Neural cell (in vitro differentiated cells): ENCODE results near the gene B4GALNT3. TPM values are rescaled to one million over a fixed set of nuclear protein-coding genes. Genes with fewer than 3 reads are reported as not detected.

Experiments used
- H2AFZ ChIP-seq: fragments of 200-600, 300-800 bp; sonication (generic), shearing (Covaris generic); 2 replicates; pipeline ENCODE4 v1.6.0; 2014; ENCODE audit warnings: low read depth, mild to moderate bottlenecking, antibody characterized with exemption, low read length, moderate library complexity
- H3F3A ChIP-seq: fragments of 200-600 bp; shearing (Covaris generic); 2 replicates; pipeline ENCODE4 v1.6.1; 2016; ENCODE audit warnings: mild to moderate bottlenecking, moderate library complexity, mixed read lengths, antibody characterized with exemption, low read length; ENCODE audit not compliant: insufficient read depth, poor library complexity, severe bottlenecking
- H3K27ac ChIP-seq: fragments of 200-600, 300-800 bp; sonication (generic), shearing (Covaris generic); 2 replicates; pipeline ENCODE4 v1.5.1; 2014; ENCODE audit warnings: mild to moderate bottlenecking, low read length, moderate library complexity
- H3K27me3 ChIP-seq: fragments of 300-800, 200-600 bp; sonication (generic), shearing (Covaris generic); 2 replicates; pipeline ENCODE4 v1.6.0; 2014; ENCODE audit warnings: mild to moderate bottlenecking, low read depth, low read length, moderate library complexity; ENCODE audit not compliant: insufficient read depth
- H3K36me3 ChIP-seq: fragments of 300-800, 200-600 bp; sonication (generic), shearing (Covaris generic); 2 replicates; pipeline ENCODE4 v1.5.1; 2014; ENCODE audit warnings: mild to moderate bottlenecking, antibody characterized with exemption, low read length, moderate library complexity; ENCODE audit not compliant: insufficient read depth
- H3K4me2 ChIP-seq: fragments of 300-800, 200-600 bp; sonication (generic), shearing (Covaris generic); 2 replicates; pipeline ENCODE4 v1.6.0; 2014; ENCODE audit warnings: mild to moderate bottlenecking, low read length
- H3K4me3 ChIP-seq: fragments of 300-800, 200-600 bp; sonication (generic), shearing (Covaris generic); 2 replicates; pipeline ENCODE4 v1.5.1; 2014; ENCODE audit warnings: mild to moderate bottlenecking, low read length, moderate library complexity
- H3K79me2 ChIP-seq: fragments of 200-600 bp; shearing (Covaris generic); replicated peaks from 2 replicates; pipeline ENCODE4 v1.6.0; 2014; ENCODE audit warnings: mild to moderate bottlenecking, low read length, moderate library complexity; ENCODE audit not compliant: insufficient read depth
- H3K9ac ChIP-seq: fragments of 300-800, 200-600 bp; sonication (generic), shearing (Covaris generic); 2 replicates; pipeline ENCODE4 v1.6.1; 2016; ENCODE audit warnings: mild to moderate bottlenecking, low read length, mixed read lengths
- H3K9me2 ChIP-seq: fragments of 200-600 bp; shearing (Covaris generic); 2 replicates; pipeline ENCODE4 v1.6.1; 2016; ENCODE audit warnings: mild to moderate bottlenecking, low read length, mixed read lengths; ENCODE audit not compliant: insufficient read depth
- H3K9me3 ChIP-seq: fragments of 200-600, 300-800 bp; sonication (generic), shearing (Covaris generic); 2 replicates; pipeline ENCODE4 v1.6.1; 2016; ENCODE audit warnings: mild to moderate bottlenecking, mixed run types, low read length, moderate library complexity, mixed read lengths
- H4K20me1 ChIP-seq: fragments of 200-600 bp; shearing (Covaris generic); 2 replicates; pipeline ENCODE4 v1.6.1; 2016; ENCODE audit warnings: mild to moderate bottlenecking, mixed run types; ENCODE audit not compliant: insufficient read depth
- CTCF ChIP-seq: fragments of 450-650 bp; IDR thresholded peaks from 2 replicates; pipeline ENCODE4 v1.5.1; 2014; ENCODE audit warnings: antibody characterized with exemption, mild to moderate bottlenecking, moderate library complexity; ENCODE audit not compliant: poor library complexity, severe bottlenecking
- EP300 ChIP-seq: fragments of 450-650 bp; conservative IDR thresholded peaks from 2 replicates; pipeline ENCODE4 v1.6.1; 2014; ENCODE audit warnings: antibody characterized with exemption, mild to moderate bottlenecking, moderate library complexity; ENCODE audit not compliant: poor library complexity, severe bottlenecking
- EZH2 ChIP-seq: fragments of 200-600, 300-800 bp; shearing (Covaris generic), sonication (generic); IDR thresholded peaks from 2 replicates; pipeline ENCODE4 v1.6.1; 2014; ENCODE audit warnings: antibody characterized with exemption, low read length, borderline replicate concordance, mild to moderate bottlenecking; ENCODE audit not compliant: insufficient read depth, poor library complexity, severe bottlenecking
- MXI1 ChIP-seq: fragments of 450-650 bp; conservative IDR thresholded peaks from 2 replicates; pipeline ENCODE4 v1.6.1; 2014; ENCODE audit warnings: antibody characterized with exemption, mild to moderate bottlenecking; ENCODE audit not compliant: poor library complexity, severe bottlenecking
- POLR2AphosphoS5 ChIP-seq: IDR thresholded peaks from 2 replicates; pipeline ENCODE4 v1.6.1; 2012
- RAD21 ChIP-seq: fragments of 450-650 bp; conservative IDR thresholded peaks from 2 replicates; pipeline ENCODE4 v1.6.1; 2014; ENCODE audit warnings: antibody characterized with exemption, mild to moderate bottlenecking, moderate library complexity
- REST ChIP-seq: IDR thresholded peaks from 2 replicates; pipeline ENCODE4 v1.6.1; 2012; ENCODE audit warnings: borderline replicate concordance
- SMC3 ChIP-seq: fragments of 450-650 bp; conservative IDR thresholded peaks from 2 replicates; pipeline ENCODE4 v1.6.1; 2014; ENCODE audit warnings: antibody characterized with exemption, mild to moderate bottlenecking, moderate library complexity; ENCODE audit not compliant: poor library complexity
- TAF1 ChIP-seq: IDR thresholded peaks from 2 replicates; pipeline ENCODE4 v1.6.1; 2012; ENCODE audit warnings: low read depth
- polyA plus RNA-seq: library from polyadenylated mRNA; depleted of rRNA; stranded (reverse); fragments of >200 nt; gene quantifications from 2 replicates; pipeline ENCODE4 v1.2.3, GENCODE V29; 2014

Gene B4GALNT3
- polyA plus RNA-seq, 1 donor from 2014 or later = 6.7 TPM

DNA sequence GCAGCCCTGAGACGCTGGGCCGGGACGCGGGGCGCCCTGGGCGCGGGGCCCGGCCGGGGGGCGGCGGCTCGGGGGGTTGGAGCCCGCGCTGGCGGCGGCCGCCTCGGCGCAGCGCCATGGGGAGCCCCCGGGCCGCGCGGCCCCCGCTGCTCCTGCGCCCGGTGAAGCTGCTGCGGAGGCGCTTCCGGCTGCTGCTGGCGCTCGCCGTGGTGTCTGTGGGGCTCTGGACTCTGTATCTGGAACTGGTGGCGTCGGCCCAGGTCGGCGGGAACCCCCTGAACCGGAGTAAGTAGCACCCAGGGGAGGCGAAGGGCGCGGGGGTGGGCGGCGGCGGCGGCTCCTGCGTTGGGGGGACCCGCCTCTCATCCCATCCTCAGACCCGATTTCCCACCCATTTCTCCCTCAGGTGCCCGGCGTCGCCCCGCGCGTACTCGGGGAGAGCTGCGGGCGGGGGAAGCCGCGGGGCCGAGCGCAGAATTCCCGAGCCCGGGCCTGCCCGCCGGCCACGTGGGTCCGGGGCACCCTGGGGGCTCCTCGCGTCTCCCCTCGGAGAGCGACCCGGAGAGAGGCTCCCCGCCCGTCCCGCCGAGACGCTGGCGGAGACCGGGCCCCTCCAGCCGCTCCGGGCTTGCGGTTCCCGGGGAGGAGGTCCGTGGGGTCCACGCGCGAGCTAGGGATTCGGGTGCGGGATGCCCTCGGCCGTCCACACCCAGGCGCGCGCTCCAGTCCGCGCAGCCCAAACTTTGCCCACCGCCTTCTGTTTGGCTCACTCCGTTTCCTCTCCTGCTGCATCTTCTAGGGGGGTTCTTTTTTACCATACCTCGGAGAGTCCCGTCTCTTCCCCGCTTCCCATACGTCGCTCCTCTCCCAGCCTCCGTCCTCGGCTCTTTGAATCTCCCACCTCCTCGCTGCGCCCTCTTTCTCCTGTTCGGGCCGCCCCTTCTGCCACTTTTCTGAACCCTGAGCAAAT lies 807 bp downstream of the B4GALNT3 start:
- no peaks in the 10 kb centered on the region for H3K9me3 ChIP-seq
- H3K9me2 ChIP-seq = no peaks in the 10 kb centered on the region
- no peak overlapping the region for H3K27ac ChIP-seq
- H3K4me2 ChIP-seq = peak overlapping the region; percentile 39
- peak overlapping the region; percentile 76 for H3K4me3 ChIP-seq
- no peaks in the 10 kb centered on the region for H3F3A ChIP-seq
- H3K9ac ChIP-seq = peak overlapping the region; percentile 55
- H3K27me3 ChIP-seq = peaks cover 25% of the 10 kb centered on the region
- no peaks in the 10 kb centered on the region for H3K36me3 ChIP-seq
- H3K79me2 ChIP-seq = no peaks in the 10 kb centered on the region
- no peaks in the 10 kb centered on the region for H4K20me1 ChIP-seq
- H2AFZ ChIP-seq = no peak overlapping the region
- TF ChIP-seq SMC3 (no peak), POLR2AphosphoS5 (no peak), MXI1 (peak; percentile 50), TAF1 (no peak), CTCF (no peak), EZH2 (no peak)

DNA sequence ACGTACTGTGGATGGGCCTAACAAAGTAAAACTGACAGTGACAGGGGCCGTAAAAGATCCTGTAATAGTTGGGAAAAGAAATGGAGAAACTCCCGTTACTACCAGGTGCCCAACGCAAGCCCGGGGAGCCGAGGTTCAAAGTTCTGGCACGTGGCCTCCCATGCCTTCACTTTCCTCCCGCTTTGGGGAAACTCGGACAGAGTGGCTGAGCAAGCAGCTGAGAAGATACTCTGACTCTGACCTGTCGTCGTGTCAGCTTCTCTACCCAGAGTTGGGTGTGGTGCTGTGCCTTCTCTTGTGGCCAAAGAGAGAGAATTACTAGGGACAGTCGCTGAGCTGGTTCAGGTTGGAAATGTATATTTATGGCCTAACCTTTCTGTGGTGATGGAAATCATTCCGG lies 1.7 kb downstream of the B4GALNT3 start:
- H3K4me2 ChIP-seq = no peak overlapping the region
- no peak overlapping the region for H2AFZ ChIP-seq
- no peaks in the 10 kb centered on the region for H3K79me2 ChIP-seq
- no peaks in the 10 kb centered on the region for H3F3A ChIP-seq
- H3K27ac ChIP-seq = no peak overlapping the region
- H3K9me2 ChIP-seq = no peaks in the 10 kb centered on the region
- H3K9me3 ChIP-seq = no peaks in the 10 kb centered on the region
- peak overlapping the region; percentile 76 for H3K4me3 ChIP-seq
- no peaks in the 10 kb centered on the region for H4K20me1 ChIP-seq
- peaks cover 25% of the 10 kb centered on the region for H3K27me3 ChIP-seq
- H3K36me3 ChIP-seq = no peaks in the 10 kb centered on the region
- no peak for TF ChIP-seq RAD21
- TF ChIP-seq SMC3 = no peak
- TF ChIP-seq CTCF = no peak
- TF ChIP-seq TAF1 = no peak
- no peak for TF ChIP-seq REST
- no peak for TF ChIP-seq EP300
- TF ChIP-seq MXI1 = no peak
- TF ChIP-seq EZH2 = no peak
- TF ChIP-seq POLR2AphosphoS5 = no peak
- no peak overlapping the region for H3K9ac ChIP-seq
